CD4-positive, alpha-beta T cell treated with Interferon alpha-2 for 1 hour (primary cell): ENCODE data around the gene LRMDA.
"Not testable (repeated sequence)": the region's sequence is repeated elsewhere in the genome, so short reads cannot be mapped to it uniquely, and the experiment has no call there.

Experiments
- DNase-seq, 2 donors: peaks; one replicate each; pipeline ENCODE4 v3.0.0-alpha.2; 2020 to 2022

LRMDA gene

GRCh38 chr10:76491216-76491615 lies 1059.8 kb downstream of the LRMDA start:
- no peak for DNase-seq

DNA sequence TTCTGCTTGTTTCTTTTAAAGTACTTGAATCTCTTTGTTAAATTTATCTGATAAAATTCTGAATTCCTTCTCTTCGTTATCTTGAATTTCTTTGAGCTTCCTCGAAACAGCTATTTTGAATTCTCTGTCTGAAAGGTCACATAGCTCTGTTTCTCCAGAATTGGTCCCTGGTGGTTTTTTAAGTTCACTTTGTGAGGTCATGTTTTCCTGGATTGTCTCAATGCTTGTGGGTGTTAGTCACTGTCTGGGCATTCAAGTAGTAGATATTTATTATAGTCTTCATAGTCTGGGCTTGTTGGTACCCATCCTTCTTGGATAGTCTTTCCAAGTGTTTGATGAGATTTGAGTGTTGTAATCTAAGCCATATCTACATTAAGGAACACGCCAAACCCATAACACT lies 1060.6 kb downstream of the LRMDA start:
- no peak for DNase-seq

DNA sequence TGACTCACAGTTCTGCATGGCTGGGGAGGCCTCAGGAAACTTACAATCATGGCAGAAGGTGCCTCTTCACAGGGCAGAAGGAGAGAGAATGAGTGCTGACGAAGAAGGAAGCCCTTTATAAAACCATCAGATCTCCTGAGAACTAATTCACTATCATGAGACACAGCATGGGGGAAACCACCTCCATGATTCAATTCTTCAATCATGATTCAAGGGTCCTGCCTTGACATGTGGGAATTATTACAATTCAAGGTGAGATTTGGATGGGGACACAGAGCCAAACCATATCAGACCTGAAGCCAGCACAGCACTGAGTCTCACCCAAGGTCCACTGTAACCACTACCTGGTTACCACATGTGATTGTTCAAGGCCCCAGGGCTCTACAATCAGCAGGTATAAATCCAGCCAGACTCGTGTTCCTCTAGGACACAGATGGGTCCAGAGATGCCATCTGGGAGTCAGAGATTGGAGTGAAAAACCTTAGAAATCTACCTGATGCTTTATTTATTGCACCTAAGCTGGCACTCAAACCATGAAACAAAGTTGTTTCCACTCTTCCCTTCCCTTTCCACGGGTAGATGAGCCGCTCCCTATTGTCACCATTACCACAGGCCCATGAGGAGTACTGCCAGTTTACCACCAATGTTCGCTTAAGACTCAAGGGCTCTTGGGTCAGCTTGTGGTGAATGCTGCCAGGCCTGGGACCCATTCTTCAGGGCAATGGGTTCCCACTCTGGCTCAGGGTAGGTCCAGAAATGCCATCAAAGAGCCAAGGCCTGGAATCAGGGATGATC lies 1061.5 kb downstream of the LRMDA start:
- DNase-seq, result no peak

GRCh38 chr10:76497666-76498065 lies 1066.2 kb downstream of the LRMDA start:
- DNase-seq, result no peak

DNA sequence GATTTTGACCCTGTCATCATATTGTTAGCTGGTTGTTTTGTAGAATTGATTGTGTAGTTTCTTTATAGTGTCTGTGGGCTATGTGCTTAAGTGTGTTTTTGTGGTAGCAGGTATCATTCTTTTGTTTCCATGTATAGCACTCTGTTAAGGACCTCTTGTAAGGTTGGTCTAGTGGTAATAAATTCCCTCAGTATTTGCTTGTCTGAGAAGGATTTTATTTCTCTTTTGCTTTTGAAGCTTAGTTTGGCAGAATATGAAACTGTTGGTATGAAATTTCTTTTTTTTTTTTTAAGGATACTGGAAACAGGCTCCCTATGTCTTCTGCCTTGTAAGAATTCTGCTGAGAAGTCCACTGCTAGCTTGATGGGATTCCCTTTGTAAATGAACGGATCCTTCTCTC lies 1073.4 kb downstream of the LRMDA start:
- DNase-seq, result no peak

DNA sequence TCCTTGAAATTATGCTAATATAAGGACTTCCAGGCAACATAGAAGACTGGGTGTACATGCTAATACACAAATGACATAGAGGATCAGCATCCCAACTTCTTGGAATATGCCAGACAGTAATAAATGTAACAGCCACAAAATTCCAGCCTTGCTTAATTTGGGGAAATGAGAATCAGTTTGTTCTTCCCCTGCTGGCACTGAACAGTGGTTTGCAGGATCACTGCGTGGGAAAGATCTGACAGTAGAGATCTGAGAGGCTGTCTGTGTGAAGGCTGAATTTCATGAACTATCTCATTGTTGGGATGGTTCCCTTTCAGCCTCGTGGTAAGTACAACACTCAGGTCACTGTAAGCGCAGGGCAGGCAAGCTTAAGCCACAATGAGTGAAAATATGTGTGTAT lies 1078.0 kb downstream of the LRMDA start:
- DNase-seq, result no peak

DNA sequence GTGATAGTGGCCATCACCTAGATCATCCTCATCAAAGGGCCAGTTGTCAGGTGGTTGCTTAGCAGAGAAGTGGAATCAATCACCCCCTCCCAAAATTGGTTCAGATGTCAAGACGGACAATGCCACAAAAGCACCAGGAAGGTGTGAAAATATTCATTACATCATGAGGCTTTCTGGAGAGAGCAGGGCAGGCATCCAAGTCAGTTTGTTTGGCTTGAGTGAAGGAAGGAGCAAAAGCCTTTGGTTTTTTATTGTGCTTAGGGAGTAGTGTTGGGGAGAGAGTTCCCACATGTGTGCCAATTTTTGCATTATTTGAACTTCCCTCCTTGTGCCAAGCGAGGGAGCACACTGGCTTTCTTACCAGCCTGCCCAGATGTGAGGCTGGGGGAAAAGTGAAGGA lies 1082.9 kb downstream of the LRMDA start:
- no peak for DNase-seq

GRCh38 chr10:76514869-76515268 lies 1083.4 kb downstream of the LRMDA start:
- DNase-seq, result no peak

- no peak for DNase-seq
Observed at GRCh38 chr10:76522547-76522946, 1091.1 kb downstream of the LRMDA start.

DNA sequence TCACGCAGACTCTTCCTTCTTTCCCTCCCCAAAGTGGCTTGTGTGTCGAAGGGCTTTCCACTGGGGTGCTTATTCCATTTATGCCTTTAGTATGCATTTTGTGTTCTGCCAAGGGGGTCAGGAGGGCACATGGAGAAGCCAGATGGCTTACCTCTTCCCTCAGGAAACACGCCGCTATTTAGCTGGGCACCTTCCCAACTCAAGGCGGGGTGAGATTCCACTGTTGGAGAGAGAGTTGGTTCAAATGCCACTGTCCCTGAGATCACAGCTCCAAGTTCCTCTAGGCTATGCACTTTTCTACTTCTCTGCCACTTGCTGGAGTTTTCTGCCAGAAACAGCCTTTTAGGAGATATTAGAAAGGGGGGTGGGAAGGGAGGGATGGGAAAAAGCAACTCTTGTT lies 1091.8 kb downstream of the LRMDA start:
- DNase-seq, result no peak

DNA sequence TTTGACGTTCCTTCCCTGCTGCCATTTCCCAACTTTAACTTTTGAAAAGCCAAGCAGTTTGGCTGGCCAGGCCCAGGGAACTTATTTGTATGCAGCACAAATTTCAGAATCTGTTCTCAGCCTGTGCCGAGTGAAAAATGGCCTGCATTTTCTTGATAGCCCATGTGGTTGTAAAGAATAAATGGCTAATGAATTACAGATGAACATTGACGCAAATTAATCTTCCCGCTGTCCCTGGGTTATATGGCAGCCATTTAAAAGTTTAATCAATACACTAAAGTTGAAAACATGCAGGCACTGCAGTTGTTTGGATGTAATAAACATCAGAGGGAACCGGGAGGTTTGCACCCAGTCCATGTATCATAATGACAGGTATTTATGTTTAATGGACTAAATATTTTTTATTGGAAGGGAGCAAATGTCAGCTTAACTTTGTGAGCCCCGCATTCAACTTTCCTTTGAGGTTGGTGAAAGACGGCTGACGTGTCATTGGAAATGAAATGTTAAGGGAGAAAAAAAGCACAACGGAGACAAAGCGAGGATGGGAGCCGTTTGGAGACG lies 1092.4 kb downstream of the LRMDA start:
- DNase-seq, result no peak

GRCh38 chr10:76526833-76527232 lies 1095.4 kb downstream of the LRMDA start:
- DNase-seq, result not testable (repeated sequence)

DNA sequence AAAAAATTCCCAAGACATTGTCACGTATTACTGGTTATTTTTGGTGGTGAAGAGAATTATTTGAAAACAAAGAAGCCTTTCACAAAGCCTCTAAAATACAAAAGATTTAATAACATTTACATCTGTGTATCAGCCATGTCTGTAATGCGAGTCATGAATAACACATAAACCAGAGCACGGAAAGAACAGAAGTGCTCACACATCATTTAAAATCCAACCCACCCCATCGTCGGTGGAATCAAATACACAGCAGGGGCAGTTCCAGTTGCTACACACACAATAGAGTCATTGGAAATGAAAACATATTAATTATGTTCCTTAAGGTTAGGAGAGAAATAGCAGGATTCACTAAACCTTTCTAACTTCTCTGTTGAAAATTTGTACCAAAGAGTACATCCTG lies 1108.9 kb downstream of the LRMDA start:
- DNase-seq, result no peak

DNA sequence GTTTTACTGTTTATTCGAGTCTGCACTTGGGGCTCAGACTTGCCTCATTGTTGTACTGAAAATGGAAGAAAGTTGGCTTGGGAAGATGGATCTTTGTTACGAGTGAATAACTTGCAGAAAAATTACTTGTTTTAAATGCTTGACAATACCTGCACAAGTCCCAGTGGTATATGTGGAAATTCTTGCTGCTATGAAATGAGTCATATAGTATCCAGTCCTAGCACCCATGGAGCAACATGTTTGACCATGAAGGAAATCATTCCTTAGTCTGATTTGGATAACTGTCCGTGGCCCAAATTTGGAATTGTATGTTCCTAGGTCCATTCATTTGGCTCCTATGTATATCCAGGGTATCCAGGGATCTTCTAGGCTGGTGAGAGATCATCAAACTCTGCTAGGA lies 1109.4 kb downstream of the LRMDA start:
- DNase-seq, result no peak

- DNase-seq, result no peak
Observed at GRCh38 chr10:76541852-76542251, 1110.4 kb downstream of the LRMDA start.

DNA sequence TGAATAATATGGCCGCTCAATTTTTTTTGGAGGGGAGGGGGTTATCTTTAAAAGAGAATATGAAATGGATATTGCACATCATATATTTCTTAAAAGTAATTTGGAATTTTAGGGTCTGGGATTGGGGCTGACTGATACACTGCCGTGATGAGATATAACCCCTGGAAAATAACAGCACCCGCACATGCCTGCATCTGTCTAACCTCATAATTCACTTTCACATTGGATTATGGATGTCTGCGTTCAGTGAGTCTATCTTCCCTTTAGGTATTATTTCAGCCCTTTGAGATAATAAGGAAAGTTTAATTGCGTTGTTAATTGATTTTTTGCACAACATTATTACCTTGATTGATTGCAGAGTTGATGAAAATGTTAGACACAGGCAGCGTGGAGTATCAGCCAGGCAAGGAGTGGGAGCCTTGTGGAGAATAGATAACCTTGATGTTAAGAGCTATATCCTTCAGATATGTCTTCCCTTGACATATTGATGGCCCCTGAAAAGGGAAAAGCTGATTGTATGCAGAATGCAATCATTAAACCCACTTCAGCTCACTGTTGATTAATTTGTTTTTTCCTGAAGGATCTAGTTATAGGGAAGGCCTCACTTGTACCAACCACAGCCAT lies 1111.0 kb downstream of the LRMDA start:
- DNase-seq, result no peak

DNA sequence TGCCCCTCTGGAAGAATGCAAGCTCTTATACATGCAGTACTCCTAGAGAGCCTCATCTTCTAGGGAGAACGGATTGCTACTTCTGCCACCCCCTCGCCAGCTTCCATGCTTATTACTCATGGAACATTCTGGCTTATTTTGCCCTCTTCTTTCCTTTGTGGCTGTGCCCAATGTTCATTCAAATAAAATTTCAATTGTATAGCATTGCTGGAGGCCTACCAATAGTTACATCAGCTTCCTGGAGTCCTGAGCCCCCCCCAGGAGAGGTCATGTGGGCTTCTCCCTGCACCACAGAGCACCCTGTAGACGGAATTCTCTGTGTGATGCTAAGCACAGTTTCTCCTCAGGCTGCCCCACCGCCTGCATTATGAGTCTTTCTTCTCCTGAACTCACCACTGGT lies 1112.2 kb downstream of the LRMDA start:
- no peak for DNase-seq

DNA sequence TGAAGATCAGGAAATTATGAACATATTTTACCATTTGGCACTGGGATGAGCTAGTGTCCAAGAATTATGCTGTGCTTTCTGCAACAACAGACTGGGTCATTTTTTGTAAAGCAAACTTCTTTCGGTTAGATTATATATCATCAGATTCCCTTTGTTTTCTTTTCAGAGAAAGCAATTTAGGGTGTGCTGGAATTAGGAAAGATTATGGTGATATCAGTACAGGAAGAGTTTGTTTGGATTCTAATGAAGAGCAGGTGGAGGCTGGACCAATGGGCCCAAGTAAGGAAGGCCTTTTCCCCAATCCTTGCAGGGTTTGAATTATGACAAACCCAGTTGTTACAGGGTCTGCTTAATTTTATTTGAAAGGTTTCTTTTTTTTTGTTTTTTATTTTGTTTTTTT lies 1113.4 kb downstream of the LRMDA start:
- DNase-seq, result no peak

GRCh38 chr10:76546411-76546810 lies 1115.0 kb downstream of the LRMDA start:
- DNase-seq, result no peak

GRCh38 chr10:76547352-76547972 lies 1116.0 kb downstream of the LRMDA start:
- peak; percentile 24 to 30 for DNase-seq

- DNase-seq, result no peak
Observed at GRCh38 chr10:76548716-76549115, 1117.3 kb downstream of the LRMDA start.

GRCh38 chr10:76549171-76549570 lies 1117.7 kb downstream of the LRMDA start:
- DNase-seq, result no peak

DNA sequence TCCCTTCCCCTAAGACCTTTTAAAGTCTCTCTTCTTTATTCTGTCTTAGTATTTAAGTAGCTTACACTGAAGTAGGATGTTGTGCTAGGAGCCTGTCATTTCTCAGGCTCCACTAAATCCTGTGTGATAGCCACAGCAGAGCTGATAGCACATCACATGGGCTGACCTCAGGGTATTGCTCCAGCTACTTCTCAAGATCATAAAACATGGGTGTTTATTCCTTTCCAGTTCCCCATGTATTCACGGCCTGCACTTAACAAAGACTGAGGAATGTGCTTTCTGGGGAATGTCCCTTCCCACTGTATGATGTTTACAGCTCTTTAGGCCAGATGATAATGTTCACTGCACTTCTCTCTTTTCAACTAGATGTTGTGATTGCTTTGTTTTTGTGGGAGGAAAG lies 1119.4 kb downstream of the LRMDA start:
- no peak for DNase-seq
